Measurements from ENCODE around the gene MT1H. TPM values are rescaled to one million over a fixed set of nuclear protein-coding genes. Genes with fewer than 3 reads are reported as not detected.

MT1H gene
- polyA plus RNA-seq, 1 donor (not counting 4 experiments of a cell fraction or from before 2014, with no cell fraction given): 0.79 TPM

GRCh38 chr16:56695246-56695645, 25.6 kb downstream of the MT1H start:
- no peak for TF ChIP-seq EZH2 (IDR thresholded peaks at IDR 0.05; ENCODE audit: low read length)
- TF ChIP-seq CTCF (optimal IDR thresholded peaks at IDR 0.05 in 1 of 3, IDR thresholded peaks at IDR 0.05 in 1 of 3, conservative IDR thresholded peaks at IDR 0.05 in 1 of 3; ENCODE audit: extremely low read depth in 1 of 3, insufficient read depth in 2 of 3, low read length in 3 of 3): no peak
- Histone ChIP-seq H3K4me1 (ENCODE audit: control insufficient read depth, extremely low read depth, insufficient read depth, low read length) (peaks cover 18% of the 10 kb centered on the region), H3K36me3 (ENCODE audit: control insufficient read depth in 2 of 2, extremely low read depth in 1 of 2, insufficient read depth in 2 of 2, low read length in 2 of 2) (no peaks in the 10 kb centered on the region), H3K9ac (ENCODE audit: control insufficient read depth, extremely low read depth, insufficient read depth, low read length) (no peak overlapping the region), H4K20me1 (ENCODE audit: control insufficient read depth, extremely low read depth, insufficient read depth, low read length) (no peaks in the 10 kb centered on the region), H3K4me3 (ENCODE audit: control insufficient read depth in 2 of 3, extremely low read depth in 1 of 3, insufficient read depth in 2 of 3, low read depth in 1 of 3, low read length in 3 of 3) (no peak overlapping the region), H2AFZ (ENCODE audit: control insufficient read depth, low read length) (no peak overlapping the region), H3K79me2 (ENCODE audit: control insufficient read depth, insufficient read depth, low read length) (no peaks in the 10 kb centered on the region), H3K9me3 (ENCODE audit: control insufficient read depth, low read depth, low read length) (no peaks in the 10 kb centered on the region), H3K9me1 (ENCODE audit: control insufficient read depth, extremely low read depth, insufficient read depth, low read length) (no peaks in the 10 kb centered on the region), H3K27me3 (ENCODE audit: control insufficient read depth, extremely low read depth, insufficient read depth, low read length) (no peaks in the 10 kb centered on the region), H3K27ac (ENCODE audit: control insufficient read depth, insufficient read depth, low read length) (no peak overlapping the region), H3K4me2 (ENCODE audit: control insufficient read depth, extremely low read depth, insufficient read depth, low read depth, low read length) (no peak overlapping the region)
- dilution Hi-C loops (cut with MboI; ENCODE audit: extremely low pct_ligation_motif_present, low sequenced_read_pairs): no loop called here
- no peak for DNase-seq (ENCODE audit: low read depth, low spot score)
- no peak for FAIRE-seq

- peaks cover 5% of the 10 kb centered on the region for H3K4me1 ChIP-seq (ENCODE audit: control insufficient read depth, extremely low read depth, insufficient read depth, low read length)
- no peaks in the 10 kb centered on the region for H3K27me3 ChIP-seq (ENCODE audit: control insufficient read depth, extremely low read depth, insufficient read depth, low read length)
- H3K79me2 ChIP-seq (ENCODE audit: control insufficient read depth, insufficient read depth, low read length): no peaks in the 10 kb centered on the region
- H3K9me1 ChIP-seq (ENCODE audit: control insufficient read depth, extremely low read depth, insufficient read depth, low read length): no peaks in the 10 kb centered on the region
- TF ChIP-seq EZH2 (IDR thresholded peaks at IDR 0.05; ENCODE audit: low read length): no peak
- TF ChIP-seq CTCF (optimal IDR thresholded peaks at IDR 0.05 in 1 of 3, IDR thresholded peaks at IDR 0.05 in 1 of 3, conservative IDR thresholded peaks at IDR 0.05 in 1 of 3; ENCODE audit: extremely low read depth in 1 of 3, insufficient read depth in 2 of 3, low read length in 3 of 3): no peak
- H3K27ac ChIP-seq (ENCODE audit: control insufficient read depth, insufficient read depth, low read length): no peak overlapping the region
- dilution Hi-C loops (cut with MboI; ENCODE audit: extremely low pct_ligation_motif_present, low sequenced_read_pairs): no loop called here
- DNase-seq (ENCODE audit: low read depth, low spot score) (no peak), FAIRE-seq (no peak)
- no peaks in the 10 kb centered on the region for H3K9me3 ChIP-seq (ENCODE audit: control insufficient read depth, low read depth, low read length)
- H3K36me3 ChIP-seq (ENCODE audit: control insufficient read depth in 2 of 2, extremely low read depth in 1 of 2, insufficient read depth in 2 of 2, low read length in 2 of 2): no peaks in the 10 kb centered on the region
- no peak overlapping the region for H3K4me3 ChIP-seq (ENCODE audit: control insufficient read depth in 2 of 3, extremely low read depth in 1 of 3, insufficient read depth in 2 of 3, low read depth in 1 of 3, low read length in 3 of 3)
- H3K9ac ChIP-seq (ENCODE audit: control insufficient read depth, extremely low read depth, insufficient read depth, low read length): no peak overlapping the region
- H4K20me1 ChIP-seq (ENCODE audit: control insufficient read depth, extremely low read depth, insufficient read depth, low read length): no peaks in the 10 kb centered on the region
- H2AFZ ChIP-seq (ENCODE audit: control insufficient read depth, low read length): no peak overlapping the region
- H3K4me2 ChIP-seq (ENCODE audit: control insufficient read depth, extremely low read depth, insufficient read depth, low read depth, low read length): no peak overlapping the region
These were observed 28.0 kb downstream of the MT1H start for GRCh38 chr16:56697456-56698155.
